ENCODE results near the gene SSBP2.

- TF ChIP-seq CTCF (IDR thresholded peaks at IDR 0.05): no peak
- no peak for TF ChIP-seq POLR2A (IDR thresholded peaks at IDR 0.05)
These were observed 28.4 kb upstream of the SSBP2 start for GRCh38 chr5:81779125-81779915.

Data from stomach (tissue), 4 donors.